Common myeloid progenitor, CD34-positive (primary cell): Measurements from ENCODE around the gene NUDT9.
"Not testable (repeated sequence)": the region's sequence is repeated elsewhere in the genome, so short reads cannot be mapped to it uniquely, and the experiment has no call there.

Experiments used
- CTCF ChIA-PET: fragments of 350-600 bp; sonication (Branson Sonifier 250); formaldehyde crosslinking; loops from one replicate; lab custom pipeline; 2021; ENCODE audit warnings: antibody characterized with exemption; lab: Charles Lee
- POLR2A ChIA-PET: fragments of 350-600 bp; sonication (Branson Sonifier 250); formaldehyde crosslinking; loops from one replicate; lab custom pipeline; 2021; ENCODE audit warnings: antibody characterized with exemption; lab: Charles Lee
- DNase-seq, 3 donors: peaks; one replicate each; pipeline versions ENCODE4 v3.0.0 to v3.0.0-alpha.2; 2013
- H3K27ac ChIP-seq, 2 experiments: 1 replicate in 1 of 2; 2 replicates in 1 of 2; pipeline ENCODE4 v1.7.0; 2013; ENCODE audit warnings: inconsistent platforms in 2 of 2, low read length in 2 of 2, mild to moderate bottlenecking in 2 of 2, low read depth in 1 of 2, moderate library complexity in 1 of 2; ENCODE audit not compliant: severe bottlenecking in 2 of 2, insufficient read depth in 1 of 2, poor library complexity in 1 of 2
- H3K27me3 ChIP-seq, 5 experiments: replicated peaks in 2 of 5; 1 replicate in 3 of 5; 2 replicates in 2 of 5; pipeline versions ENCODE4 v1.6.1 to v1.7.0; 2013; ENCODE audit warnings: low read length in 4 of 5, mild to moderate bottlenecking in 2 of 5, moderate library complexity in 2 of 5, inconsistent platforms in 1 of 5; ENCODE audit not compliant: insufficient read depth in 5 of 5, control insufficient read depth in 4 of 5
- H3K36me3 ChIP-seq, 4 experiments: 1 replicate in 2 of 4; 2 replicates in 2 of 4; pipeline versions ENCODE4 v1.6.1 to v1.7.0; 2013; ENCODE audit warnings: low read length in 3 of 4, control low read depth in 1 of 4, mild to moderate bottlenecking in 1 of 4; ENCODE audit not compliant: control insufficient read depth in 4 of 4, insufficient read depth in 4 of 4
- H3K4me1 ChIP-seq, 4 experiments: 1 replicate in 3 of 4; 2 replicates in 1 of 4; pipeline versions ENCODE4 v1.6.1 to v1.7.1; 2013; ENCODE audit warnings: low read length in 3 of 4, mild to moderate bottlenecking in 3 of 4, control low read depth in 1 of 4, inconsistent platforms in 1 of 4, moderate library complexity in 1 of 4; ENCODE audit not compliant: control insufficient read depth in 4 of 4, insufficient read depth in 4 of 4; ENCODE audit errors: control extremely low read depth in 1 of 4
- H3K4me3 ChIP-seq, 7 experiments: 1 replicate in 4 of 7; 2 replicates in 3 of 7; pipeline versions ENCODE4 v1.5.1 to v1.7.0; 2013; ENCODE audit warnings: mild to moderate bottlenecking in 7 of 7, low read length in 6 of 7, moderate library complexity in 6 of 7, inconsistent platforms in 2 of 7, low read depth in 2 of 7, control low read depth in 1 of 7; ENCODE audit not compliant: insufficient read depth in 4 of 7, control insufficient read depth in 1 of 7; ENCODE audit errors: extremely low read depth in 1 of 7
- H3K9me3 ChIP-seq, 5 experiments: 1 replicate in 4 of 5; 2 replicates in 1 of 5; pipeline versions ENCODE4 v1.6.1 to v1.7.1; 2013; ENCODE audit warnings: low read length in 4 of 5, mild to moderate bottlenecking in 2 of 5, inconsistent platforms in 1 of 5, low read depth in 1 of 5, moderate library complexity in 1 of 5; ENCODE audit not compliant: control insufficient read depth in 4 of 5, insufficient read depth in 2 of 5; ENCODE audit errors: control extremely low read depth in 1 of 5
- WGBS: methylation state at CpG from one replicate; pipeline ENCODE4 v1.1.5; 2013; ENCODE audit not compliant: insufficient coverage; 5-methylcytosine and 5-hydroxymethylcytosine counted together

The NUDT9 gene

GRCh38 chr4:87469390-87469789 is 47.0 kb downstream of the NUDT9 start:
- Histone ChIP-seq H3K4me1 (no peaks in the 10 kb centered on the region), H3K9me3 (no peaks in the 10 kb centered on the region), H3K27me3 (no peaks in the 10 kb centered on the region), H3K27ac (no peak overlapping the region), H3K4me3 (no peak overlapping the region), H3K36me3 (no peaks in the 10 kb centered on the region)
- 98% methylated on average over 4 of the region's 6 CpGs for WGBS
- POLR2A ChIA-PET: no interaction called here
- DNase-seq: no peak
- CTCF ChIA-PET: interaction anchor here (1.0 to 10.2 kb wide), 3 partner anchors 95 to 319 kb away, joined by 3 to 91 read pairs (median 32); no protein-coding TSS in a partner anchor

- H3K27ac ChIP-seq: no peak overlapping the region
- no CpG with 5 or more reads among the region's 3 CpGs for WGBS
- no peak for DNase-seq
- H3K36me3 ChIP-seq: no peaks in the 10 kb centered on the region
- no peaks in the 10 kb centered on the region for H3K27me3 ChIP-seq
- H3K4me1 ChIP-seq: no peaks in the 10 kb centered on the region
- no peak overlapping the region for H3K4me3 ChIP-seq
- CTCF ChIA-PET: interaction anchor here (1.1 kb wide), 1 partner anchor 12 kb away, joined by 3 read pairs; no protein-coding TSS in a partner anchor
- POLR2A ChIA-PET: no interaction called here
- H3K9me3 ChIP-seq: no peaks in the 10 kb centered on the region
Observed at GRCh38 chr4:87476934-87477333, 54.6 kb downstream of the NUDT9 start.

- H3K4me3 ChIP-seq: no peak overlapping the region
- no peaks in the 10 kb centered on the region for H3K27me3 ChIP-seq
- no peaks in the 10 kb centered on the region for H3K9me3 ChIP-seq
- ChIA-PET POLR2A (no interaction called here), CTCF (interaction anchor here (1.1 to 2.2 kb wide), 3 partner anchors 11 to 209 kb away, joined by 3 to 10 read pairs (median 6); no protein-coding TSS in a partner anchor)
- DNase-seq: no peak
- WGBS: 100% methylated on average over 1 of the region's 1 CpG
- H3K36me3 ChIP-seq: no peaks in the 10 kb centered on the region
- H3K27ac ChIP-seq: no peak overlapping the region
- H3K4me1 ChIP-seq: no peaks in the 10 kb centered on the region
Observed at GRCh38 chr4:87478732-87479250, 56.4 kb downstream of the NUDT9 start.

- no peak overlapping the region for H3K27ac ChIP-seq
- H3K36me3 ChIP-seq: no peaks in the 10 kb centered on the region
- CTCF ChIA-PET: interaction anchor here (1.2 kb wide), 1 partner anchor 17 kb away, joined by 3 read pairs; no protein-coding TSS in a partner anchor
- H3K27me3 ChIP-seq: no peaks in the 10 kb centered on the region
- DNase-seq: no peak
- H3K9me3 ChIP-seq: no peaks in the 10 kb centered on the region
- POLR2A ChIA-PET: no interaction called here
- H3K4me3 ChIP-seq: no peak overlapping the region
- no peaks in the 10 kb centered on the region for H3K4me1 ChIP-seq
Observed at GRCh38 chr4:87481377-87481776, 59.0 kb downstream of the NUDT9 start.

GRCh38 chr4:87483247-87483646 is 60.9 kb downstream of the NUDT9 start:
- H3K36me3 ChIP-seq, H3K27me3 ChIP-seq, POLR2A ChIA-PET, H3K9me3 ChIP-seq, DNase-seq, H3K4me1 ChIP-seq, H3K4me3 ChIP-seq, H3K27ac ChIP-seq: not testable (repeated sequence)
- CTCF ChIA-PET: interaction anchor here (1.4 kb wide), 1 partner anchor 11 kb away, joined by 3 read pairs; no protein-coding TSS in a partner anchor

GRCh38 chr4:87488666-87489065 is 66.3 kb downstream of the NUDT9 start:
- H3K4me3 ChIP-seq, POLR2A ChIA-PET, H3K27ac ChIP-seq, H3K4me1 ChIP-seq, H3K27me3 ChIP-seq, H3K36me3 ChIP-seq, DNase-seq, H3K9me3 ChIP-seq: not testable (repeated sequence)
- CTCF ChIA-PET: interaction anchor here (3.7 kb wide), 1 partner anchor 9 kb away, joined by 10 read pairs; no protein-coding TSS in a partner anchor
- 91% methylated on average over 4 of the region's 4 CpGs for WGBS

- no peak for DNase-seq
- CTCF ChIA-PET: interaction anchor here (1.3 to 3.7 kb wide), 2 partner anchors 10 to 131 kb away, joined by 3 to 10 read pairs; no protein-coding TSS in a partner anchor
- Histone ChIP-seq H3K4me3 (no peak overlapping the region), H3K27ac (no peak overlapping the region), H3K4me1 (no peaks in the 10 kb centered on the region), H3K27me3 (no peaks in the 10 kb centered on the region), H3K9me3 (peaks cover 0 to 9% (median 0%) of the 10 kb centered on the region in 5 experiments), H3K36me3 (no peaks in the 10 kb centered on the region)
- WGBS: 100% methylated on average over 2 of the region's 2 CpGs
- POLR2A ChIA-PET: no interaction called here
Observed at GRCh38 chr4:87489678-87490077, 67.3 kb downstream of the NUDT9 start.
